ENCODE results near the gene RNF5. TPM values are rescaled to one million over a fixed set of nuclear protein-coding genes. Genes with fewer than 3 reads are reported as not detected.

Gene RNF5
- total and polyA plus RNA-seq, 2 of the 4 experiments (the other 2 are of a cell fraction), result 18.8 to 41.4 TPM

- POLR2A ChIA-PET (ENCODE audit: unreplicated experiment), result no interaction called here
- Histone ChIP-seq H3K4ac (ENCODE audit: low read depth, low read length) (no peak overlapping the region), H2BK20ac (ENCODE audit: low read depth, low read length) (no peak overlapping the region), H2AFZ (replicated peaks; ENCODE audit: low read length, poor library complexity) (no peak overlapping the region), H3K9me3 (ENCODE audit: control insufficient read depth, insufficient read depth, low read length) (no peaks in the 10 kb centered on the region), H3K4me3 (ENCODE audit: insufficient read depth, low read depth, low read length) (no peak overlapping the region), H2AK5ac (ENCODE audit: low read depth, low read length) (no peak overlapping the region), H3K79me1 (ENCODE audit: low read depth in 1 of 2, low read length in 2 of 2) (peaks cover 15 to 40% of the 10 kb centered on the region in 2 experiments), H3K27ac (ENCODE audit: insufficient read depth, low read length) (no peak overlapping the region), H2BK120ac (ENCODE audit: low read depth, low read length) (no peak overlapping the region), H4K91ac (ENCODE audit: insufficient read depth, low read depth, low read length) (no peak overlapping the region), H3K4me1 (ENCODE audit: control insufficient read depth, insufficient read depth, low read length) (no peaks in the 10 kb centered on the region), H4K20me1 (ENCODE audit: insufficient read depth, low read length) (peaks cover 3% of the 10 kb centered on the region; the same call in 1 of the 2 replicates), H3K27me3 (ENCODE audit: control insufficient read depth, insufficient read depth, low read length) (no peaks in the 10 kb centered on the region), H3K9me1 (ENCODE audit: insufficient read depth, low read length) (peaks cover 15% of the 10 kb centered on the region), H4K8ac (ENCODE audit: low read depth in 2 of 2, low read length in 2 of 2) (no peak overlapping the region), H3K56ac (ENCODE audit: extremely low read depth, insufficient read depth, low read length) (no peak overlapping the region), H3K4me2 (ENCODE audit: low read depth, low read length) (no peak overlapping the region), H2AK9ac (replicated peaks; ENCODE audit: low read depth, low read length, poor library complexity) (peak overlapping the region; percentile 14), H3K9ac (ENCODE audit: low read depth, low read length) (no peak overlapping the region), H2BK5ac (ENCODE audit: low read depth, low read length, poor library complexity, severe bottlenecking) (no peak overlapping the region), H4K5ac (ENCODE audit: low read depth, low read length) (no peak overlapping the region), H2BK15ac (ENCODE audit: low read depth, low read length) (no peak overlapping the region), H3K36me3 (ENCODE audit: control insufficient read depth, insufficient read depth, low read length) (peaks cover 34% of the 10 kb centered on the region), H3K14ac (replicated peaks; ENCODE audit: low read depth, low read length) (no peak overlapping the region), H3K23ac (ENCODE audit: low read depth, low read length) (no peak overlapping the region), H3K18ac (ENCODE audit: low read depth, low read length) (no peak overlapping the region)
- ATAC-seq (ENCODE audit: low read depth) (no peak), DNase-seq (no peak)
- CTCF ChIA-PET, result no interaction called here
- BruUV-seq (replicated peaks), result no TSS peak
- in situ Hi-C loops (cut with MboI; ENCODE audit: low sequenced_read_pairs) (loop anchor here (25.0 kb wide), 1 partner anchor 780 kb away; the partner anchor contains the start of genes BRD2 and HLA-DMA), intact Hi-C loops (cut with micrococcal nuclease) (no loop called here), dilution Hi-C loops (cut with HindIII; ENCODE audit: low sequenced_read_pairs, unreplicated experiment) (no loop called here)
- TF ChIP-seq ELK1 (IDR thresholded peaks at IDR 0.05; ENCODE audit: borderline replicate concordance, low read depth, low read length) (no peak), RAD21 (IDR thresholded peaks at IDR 0.05; ENCODE audit: low read length) (no peak), RFX5 (IDR thresholded peaks at IDR 0.05; ENCODE audit: low read depth, low read length) (no peak), NFE2L2 (IDR thresholded peaks at IDR 0.05; ENCODE audit: low read depth, low read length) (no peak), MXI1 (IDR thresholded peaks at IDR 0.05; ENCODE audit: borderline replicate concordance, low read depth, low read length) (no peak), CEBPB (IDR thresholded peaks at IDR 0.05; ENCODE audit: low read depth, low read length) (no peak), USF2 (IDR thresholded peaks at IDR 0.05; ENCODE audit: low read depth, low read length) (no peak), MAZ (IDR thresholded peaks at IDR 0.05; ENCODE audit: borderline replicate concordance, low read depth, low read length) (no peak), MAFK (IDR thresholded peaks at IDR 0.05; ENCODE audit: low read depth, low read length) (no peak), FOS (IDR thresholded peaks at IDR 0.05; ENCODE audit: low read depth, low read length) (no peak), BHLHE40 (IDR thresholded peaks at IDR 0.05; ENCODE audit: low read depth, low read length) (no peak), POLR2A (IDR thresholded peaks at IDR 0.05; ENCODE audit: low read depth, low read length) (no peak), RCOR1 (IDR thresholded peaks at IDR 0.05; ENCODE audit: insufficient replicate concordance, low read length) (no peak), CTCF (conservative IDR thresholded peaks at IDR 0.05; ENCODE audit: low read depth, low read length) (no peak), SMC3 (IDR thresholded peaks at IDR 0.05; ENCODE audit: low read depth, low read length) (no peak)
- no CpG with 5 or more reads among the region's 10 CpGs for WGBS, 2 experiments (ENCODE audit: extremely low coverage in 2 of 2, insufficient read length in 1 of 2)
Observed at GRCh38 chr6:32182555-32182981, 4.4 kb downstream of the RNF5 start.

All from IMR-90 (cell line).